Stimulated activated CD4-positive, alpha-beta T cell treated with anti-CD3 and anti-CD28 coated beads, Interleukin-1b, Interleukin-23, amount 100 ng/mL, for 1 hour (primary cell): ENCODE measurements around the gene EPHA10.

Experiments
- DNase-seq, 2 donors: peaks; one replicate each; pipeline ENCODE4 v3.0.0-alpha.2; 2020; ENCODE audit warnings: low read depth in 2 of 2

Gene EPHA10

DNA sequence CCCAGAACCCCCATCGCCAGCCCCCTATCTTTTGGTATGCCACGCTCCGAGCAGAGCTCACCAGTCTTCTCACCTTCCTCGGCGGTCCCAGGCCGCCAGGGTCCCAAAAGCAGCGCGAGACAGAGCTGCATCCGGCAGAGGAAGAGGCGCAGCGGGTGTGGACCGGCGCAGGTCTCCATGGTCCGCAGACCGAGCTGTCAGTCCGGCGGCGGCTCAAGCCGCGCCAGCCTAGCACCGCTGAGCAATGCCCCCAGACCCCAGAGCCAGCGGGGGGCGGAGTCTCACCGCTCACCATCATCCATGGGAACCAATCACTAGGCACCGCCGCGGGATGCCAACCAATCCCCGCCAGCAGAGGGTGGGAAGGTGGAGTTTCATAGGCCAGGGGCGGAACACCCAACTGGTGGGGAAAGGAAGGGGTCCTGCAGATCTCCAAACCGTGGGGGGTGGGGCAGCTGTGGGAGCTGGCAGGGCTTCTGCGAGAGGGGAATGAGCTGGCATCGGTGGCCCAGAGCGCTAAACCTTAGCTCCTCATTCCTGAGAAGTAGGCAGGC lies at the start of gene EPHA10:
EPHA10 (minus strand) TSS at position 233 of the 554 bp plus-strand sequence; CDS start at position 179, 54 bp downstream.
- no peak for DNase-seq

DNA sequence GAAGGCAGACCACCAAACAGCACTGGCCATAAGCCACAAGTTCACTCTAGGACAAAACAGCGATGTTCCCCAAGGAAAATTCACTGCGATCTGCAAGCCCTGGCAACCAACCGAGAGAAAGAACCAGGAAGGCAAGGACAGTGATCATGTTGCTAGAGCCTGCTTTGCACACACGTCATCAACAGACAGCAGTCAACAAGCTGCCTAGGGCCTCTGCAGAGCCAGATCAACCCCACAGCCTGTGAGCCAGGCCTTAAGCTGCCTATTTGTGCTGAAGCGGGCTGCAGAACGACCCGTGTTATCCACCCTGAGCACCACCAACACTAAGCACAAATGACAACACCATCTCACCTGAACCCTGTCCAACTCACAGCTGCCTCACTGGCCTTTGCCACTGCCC lies 49.3 kb upstream of the EPHA10 start:
- no peak for DNase-seq

DNA sequence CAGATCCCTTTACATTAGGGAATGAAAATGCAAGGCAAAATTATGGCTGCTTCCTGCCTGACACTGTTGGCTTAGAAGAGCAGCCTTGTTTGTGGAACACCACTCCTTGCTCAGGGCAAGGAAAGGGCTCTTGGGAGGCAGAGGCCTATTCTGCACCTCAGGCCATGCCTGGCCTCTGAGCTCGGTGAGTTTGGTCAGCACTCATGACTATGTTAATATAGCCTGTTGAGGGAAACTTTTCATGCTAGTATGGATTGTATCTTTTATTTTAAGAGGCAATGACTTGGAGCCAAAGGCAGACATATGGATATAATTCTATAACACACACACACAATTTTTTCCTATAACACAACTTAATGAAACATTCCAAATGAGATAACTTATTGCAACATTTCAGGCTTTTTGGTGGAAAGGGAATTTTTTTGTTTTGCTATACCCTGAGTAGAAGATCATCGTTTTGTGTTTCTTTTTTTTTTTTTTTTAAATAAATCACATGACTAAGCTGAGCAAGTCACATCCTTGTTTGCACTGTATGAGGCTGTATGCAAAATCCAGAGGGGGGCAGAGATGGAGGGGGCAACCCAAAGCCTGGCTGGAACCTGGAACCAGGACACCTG lies 48.7 kb upstream of the EPHA10 start:
- DNase-seq, result no peak

DNA sequence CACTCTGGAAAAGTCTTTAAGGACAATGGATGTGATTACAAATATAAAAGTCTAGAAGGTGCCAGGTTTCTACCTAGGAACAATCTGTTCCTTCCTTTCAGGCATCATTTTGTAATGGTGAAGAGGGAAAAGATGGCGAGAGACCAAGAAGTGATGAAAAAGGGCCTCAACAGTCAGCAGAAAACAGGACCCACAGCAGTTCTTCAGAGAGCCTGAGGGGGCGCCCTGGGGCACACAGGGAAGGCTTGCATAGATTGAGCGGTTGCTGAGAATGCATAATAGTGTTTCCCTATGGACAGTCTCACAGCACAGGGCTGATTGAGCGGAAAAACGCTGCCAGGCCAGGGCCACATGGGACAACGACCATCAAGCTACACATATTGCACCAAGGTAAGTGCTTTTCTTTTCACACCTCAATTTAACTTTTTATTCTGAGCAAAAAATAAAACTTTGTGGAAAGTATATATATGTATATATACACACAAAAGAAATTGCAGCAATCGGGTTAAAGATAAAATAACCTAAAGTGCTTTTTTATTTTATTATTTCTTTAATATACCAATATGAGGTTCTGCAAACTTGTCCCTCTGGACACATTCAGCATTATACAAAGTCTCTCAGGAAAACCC lies 46.2 kb upstream of the EPHA10 start:
- peak; percentile 28 to 29 for DNase-seq

DNA sequence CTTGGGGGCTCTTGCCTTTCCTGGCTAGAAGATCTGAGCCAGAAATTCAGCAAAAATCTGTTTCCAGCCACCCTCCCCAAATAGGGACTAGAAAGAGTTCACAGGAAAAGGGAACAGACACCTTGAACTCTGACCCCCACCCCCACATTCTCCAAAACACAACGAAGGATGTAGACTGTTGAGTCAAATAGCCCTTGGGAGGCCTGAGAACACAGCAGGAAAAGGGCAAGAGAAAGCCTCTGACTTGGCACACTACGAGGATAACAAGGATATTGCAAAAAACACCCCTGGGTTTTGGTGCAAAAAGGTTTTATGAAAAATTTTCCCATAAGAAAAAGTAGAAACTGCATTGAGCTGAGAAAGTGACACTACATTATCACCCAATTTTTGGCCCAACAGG lies 45.0 kb upstream of the EPHA10 start:
- DNase-seq, result no peak

DNA sequence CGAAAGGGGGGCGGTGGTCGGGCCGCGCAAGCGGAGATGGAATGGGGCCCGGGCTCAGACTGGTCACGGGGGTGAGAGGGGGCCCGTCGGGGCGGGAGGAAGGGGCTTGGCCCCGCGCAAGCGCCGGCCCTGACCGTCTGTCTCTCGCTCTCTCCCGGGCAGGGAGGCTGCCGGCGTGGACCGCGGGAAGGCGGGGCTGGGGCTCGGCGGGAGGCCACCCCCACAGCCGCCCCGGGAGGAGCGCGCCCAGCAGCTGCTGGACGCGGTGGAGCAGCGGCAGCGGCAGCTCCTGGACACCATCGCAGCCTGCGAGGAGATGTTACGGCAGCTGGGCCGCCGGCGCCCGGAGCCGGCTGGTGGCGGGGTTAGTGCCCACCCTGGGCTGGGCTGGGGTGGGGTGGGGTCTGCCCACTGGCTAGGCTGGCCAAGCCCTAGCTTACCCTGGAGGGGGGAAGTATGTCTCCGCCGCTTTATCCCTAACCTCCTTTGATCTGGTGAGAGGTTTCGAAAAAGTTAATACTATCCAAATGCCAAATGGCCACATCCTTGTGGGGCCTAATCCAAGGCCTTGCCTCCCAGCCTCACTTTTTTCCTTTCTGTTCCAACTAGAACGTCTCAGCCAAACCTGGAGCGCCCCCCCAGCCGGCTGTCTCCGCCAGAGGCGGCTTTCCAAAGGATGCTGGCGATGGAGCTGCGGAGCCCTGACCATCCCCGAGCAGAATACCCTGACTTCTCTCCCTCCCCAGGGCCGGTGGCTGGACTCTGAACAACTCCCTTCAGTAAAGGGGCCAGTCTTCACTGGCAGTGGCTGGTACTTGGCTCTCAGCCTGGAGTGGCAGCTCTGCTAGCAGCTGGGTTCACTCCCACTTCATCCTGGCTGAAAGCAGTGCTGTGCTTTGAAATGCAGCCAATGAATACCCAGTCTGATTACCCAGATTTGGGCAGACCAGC lies 43.7 kb upstream of the EPHA10 start:
- no peak for DNase-seq

DNA sequence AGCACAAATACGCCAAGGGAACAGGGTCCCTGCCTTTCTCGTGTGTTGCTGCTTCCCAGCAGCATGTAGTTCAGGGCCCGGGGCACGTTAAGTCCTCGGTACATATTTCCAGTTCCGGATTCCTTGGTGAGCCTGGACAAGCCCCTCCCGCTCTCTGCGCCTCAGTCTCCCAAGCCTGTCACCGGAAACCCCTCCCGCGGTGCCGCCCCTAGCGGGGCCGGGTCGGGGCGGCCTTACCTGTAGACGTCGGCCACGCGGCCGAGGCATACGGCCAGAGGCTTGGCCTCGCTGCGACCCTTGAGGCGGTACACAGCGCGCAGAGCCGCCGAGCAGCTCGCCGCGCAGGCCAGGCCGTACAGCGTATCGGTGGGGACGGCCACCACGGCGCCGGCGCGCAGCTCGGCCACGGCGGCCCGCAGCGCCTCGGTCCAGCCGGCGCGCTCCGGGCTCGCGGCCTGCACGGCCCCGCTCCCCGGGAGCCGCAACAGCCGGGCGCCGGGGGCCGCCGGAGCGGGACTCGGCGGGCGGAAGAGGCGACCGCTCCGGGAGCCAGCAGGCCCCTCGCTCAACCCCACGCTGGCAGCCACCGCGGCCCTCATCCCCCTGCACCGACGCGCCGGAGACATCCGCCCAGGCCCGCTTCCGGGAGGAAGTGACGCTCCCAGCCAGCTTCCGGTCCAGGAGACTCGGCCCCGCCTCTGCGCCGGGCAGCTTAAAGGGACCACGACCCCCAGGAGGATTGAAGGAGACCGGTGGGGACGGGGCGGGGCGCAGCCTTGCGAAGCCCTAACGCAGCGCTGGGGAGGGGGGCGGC lies 42.8 kb upstream of the EPHA10 start, which contains the start of the genes C1orf122 and YRDC:
C1orf122 (plus strand) TSS at position 236 of the 814 bp plus-strand sequence. CDS start 615 bp downstream, outside the sequence.
YRDC (minus strand) TSS at position 654 of the 814 bp plus-strand sequence; CDS start at position 626, 28 bp downstream.
- peak; percentile 72 to 86 for DNase-seq

DNA sequence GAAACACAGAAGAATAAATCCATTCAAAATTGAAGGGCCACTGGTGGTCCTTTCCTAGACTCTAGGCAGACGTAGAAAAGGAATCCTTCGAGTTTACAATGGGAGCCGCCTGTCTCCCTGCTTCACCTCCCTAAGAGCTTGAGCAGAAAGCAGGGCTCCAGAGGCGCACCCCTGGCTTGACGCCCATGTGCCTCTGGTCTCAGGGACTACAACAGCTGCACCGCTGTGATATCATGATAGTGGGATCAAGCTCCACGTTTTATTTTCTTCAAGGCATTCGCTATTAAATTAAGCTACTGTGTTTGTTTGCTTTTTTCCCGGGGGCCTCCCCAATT lies 42.3 kb upstream of the EPHA10 start:
- no peak for DNase-seq

DNA sequence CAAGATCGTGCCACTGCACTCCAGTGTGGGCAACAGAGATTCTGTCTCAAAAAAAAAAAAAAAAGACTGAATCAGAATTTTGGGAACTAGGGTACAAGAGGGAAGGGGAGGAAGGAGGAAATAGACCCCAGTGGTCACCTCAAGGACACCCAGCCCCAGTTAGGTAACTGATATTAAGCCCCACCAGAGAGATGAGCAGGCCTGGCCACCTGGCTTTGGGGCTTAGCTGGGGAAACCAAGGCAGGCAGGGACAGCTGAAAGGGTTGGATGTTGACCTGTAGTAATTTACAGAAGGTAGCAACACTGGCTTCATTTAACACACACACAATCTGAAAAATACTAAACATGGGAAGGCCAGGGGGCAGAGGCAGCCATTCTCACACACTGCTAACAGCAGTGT lies 37.5 kb upstream of the EPHA10 start:
- no peak for DNase-seq

DNA sequence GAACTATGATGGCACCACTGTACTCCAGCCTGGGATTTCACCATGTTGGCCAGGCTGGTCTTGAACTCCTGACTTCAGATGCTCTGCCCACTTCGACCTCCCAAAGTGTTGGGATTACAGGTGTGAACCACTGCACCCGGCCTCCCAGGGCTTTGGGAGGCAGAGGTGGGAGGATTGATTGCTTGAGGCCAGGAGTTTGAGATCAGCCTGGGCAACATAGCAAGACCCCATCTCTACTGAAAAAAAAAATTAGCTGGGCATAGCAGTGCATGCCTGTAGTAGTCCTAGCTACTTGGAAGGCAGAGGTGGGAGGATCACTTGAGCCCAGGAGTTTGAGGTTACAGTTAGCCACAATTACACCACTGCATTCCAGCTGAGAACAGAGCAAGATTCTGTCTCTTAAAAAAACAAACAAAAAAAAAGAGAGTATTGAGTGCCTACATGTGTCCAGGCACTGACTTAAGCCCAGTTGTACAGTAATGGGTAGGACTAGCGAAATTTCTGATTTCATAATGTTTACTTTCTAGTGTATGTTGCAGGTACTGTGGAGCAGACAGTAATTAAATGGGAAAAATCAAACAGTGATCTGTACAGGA lies 32.9 kb upstream of the EPHA10 start:
- DNase-seq, result no peak

DNA sequence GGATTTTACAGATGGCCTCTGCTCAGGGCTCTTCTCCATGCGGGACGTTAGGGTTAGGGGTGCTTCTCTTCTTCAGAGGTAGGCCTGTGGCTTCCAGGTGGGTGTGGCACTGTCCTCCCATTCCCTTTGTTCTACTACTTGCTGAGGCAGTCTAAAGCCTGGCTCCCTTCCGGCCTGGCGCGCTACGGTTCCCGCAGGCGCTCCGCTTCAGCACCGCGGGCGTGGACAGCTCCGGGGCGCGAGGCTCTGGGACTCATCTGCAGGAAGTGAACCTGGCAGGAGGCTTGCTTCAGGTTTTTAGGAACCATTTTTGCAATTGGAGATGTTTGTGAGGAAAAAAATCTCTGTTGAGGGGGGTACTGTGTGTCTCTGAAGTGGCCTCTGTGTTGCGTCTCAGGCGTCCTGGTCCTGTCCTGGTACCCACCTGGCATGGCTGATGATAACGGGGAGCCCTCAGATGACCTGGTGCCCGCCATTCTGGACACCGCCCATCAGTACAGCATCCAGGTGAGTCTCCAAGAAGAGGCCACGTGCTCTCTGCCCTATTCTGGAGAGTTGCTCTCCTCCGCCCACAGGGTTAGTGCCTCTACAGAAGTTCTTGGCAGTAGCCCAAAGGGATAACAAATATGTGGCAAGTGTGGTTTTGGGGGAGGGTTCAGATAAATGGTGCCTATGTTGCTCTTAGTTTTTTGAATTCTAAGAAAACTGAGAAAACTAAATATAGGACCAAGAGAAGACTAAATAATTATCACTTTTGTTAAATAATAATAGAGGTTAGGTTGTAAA lies 30.6 kb upstream of the EPHA10 start:
- peak in 1 of 2 donors; percentile 26 for DNase-seq

DNA sequence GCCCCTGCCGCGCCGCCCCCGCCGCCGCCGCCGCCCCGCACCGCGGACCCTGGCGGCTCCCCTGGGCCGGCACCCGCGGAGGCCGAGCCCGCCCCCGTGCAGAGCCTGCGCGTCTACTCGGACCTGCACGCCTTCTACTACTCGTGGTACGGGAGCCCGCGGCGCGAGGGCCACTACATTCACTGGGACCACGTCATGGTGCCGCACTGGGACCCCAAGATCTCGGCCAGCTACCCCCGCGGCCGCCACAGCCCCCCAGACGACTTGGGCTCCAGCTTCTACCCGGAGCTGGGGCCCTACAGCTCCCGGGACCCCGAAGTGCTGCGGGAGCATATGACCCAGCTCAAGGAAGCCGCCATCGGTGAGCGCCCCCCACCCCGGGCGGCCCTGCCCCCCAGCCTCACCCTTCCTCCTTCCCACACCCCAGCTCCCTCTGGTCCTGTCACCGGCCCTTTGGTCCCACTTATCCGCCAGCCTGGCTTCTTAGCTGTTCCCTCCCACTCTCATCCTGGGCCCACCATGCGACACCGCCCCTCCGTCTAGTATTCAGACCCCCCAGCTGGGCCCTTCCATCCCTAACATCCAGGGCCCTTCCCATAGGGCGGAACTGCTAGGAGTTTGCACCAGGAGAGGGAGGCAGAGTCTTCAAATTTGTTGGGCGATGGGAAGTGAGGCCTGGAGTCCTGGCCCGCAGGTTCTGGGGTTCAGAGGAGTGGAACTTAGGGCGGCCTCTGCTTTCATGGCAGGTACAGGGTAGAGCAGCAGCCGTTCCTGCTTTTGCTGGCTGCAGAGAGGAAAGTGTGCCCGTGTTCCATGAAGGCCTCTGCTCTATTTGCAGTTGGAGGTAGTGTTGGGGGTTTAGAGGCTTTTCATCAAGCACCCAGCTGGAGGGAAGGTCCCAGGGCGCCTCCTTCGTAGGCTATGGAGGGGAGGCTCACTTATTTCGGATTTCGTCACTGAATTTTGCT lies 29.7 kb upstream of the EPHA10 start:
- DNase-seq, result no peak

DNA sequence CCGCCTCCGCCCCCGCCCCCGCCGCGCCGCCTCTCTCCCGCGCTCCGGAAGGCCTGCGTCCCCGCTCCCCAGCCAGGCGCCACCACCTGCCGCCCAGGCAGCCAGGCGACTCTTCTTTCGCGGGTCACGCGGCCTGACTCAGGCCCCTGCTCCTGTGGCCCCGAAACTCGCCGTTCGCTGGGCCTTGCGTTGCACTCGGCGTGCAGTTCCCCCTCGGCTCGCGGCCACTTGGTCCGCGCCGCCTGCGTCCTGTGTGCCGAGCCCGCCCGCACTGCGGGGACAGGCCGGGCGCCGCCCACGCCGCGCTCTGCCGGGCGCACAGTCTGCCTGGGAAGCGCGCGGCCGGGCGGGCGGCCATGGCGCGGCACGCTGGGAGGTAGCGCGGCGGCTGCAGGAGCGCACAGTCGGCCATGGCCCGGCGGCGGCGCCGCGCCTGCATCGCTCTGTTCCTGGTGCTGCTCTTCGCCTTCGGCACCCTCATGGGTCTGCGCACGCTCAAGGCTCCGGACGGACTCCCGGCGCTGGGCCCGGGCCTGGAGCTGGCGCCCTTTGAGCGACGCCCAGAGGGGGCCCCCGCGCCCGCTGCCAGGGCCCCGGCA lies 29.0 kb upstream of the EPHA10 start, which contains the start of gene MANEAL:
MANEAL (plus strand) TSS at position 75 of the 599 bp plus-strand sequence; CDS start at position 411, 336 bp downstream.
- no peak for DNase-seq

DNA sequence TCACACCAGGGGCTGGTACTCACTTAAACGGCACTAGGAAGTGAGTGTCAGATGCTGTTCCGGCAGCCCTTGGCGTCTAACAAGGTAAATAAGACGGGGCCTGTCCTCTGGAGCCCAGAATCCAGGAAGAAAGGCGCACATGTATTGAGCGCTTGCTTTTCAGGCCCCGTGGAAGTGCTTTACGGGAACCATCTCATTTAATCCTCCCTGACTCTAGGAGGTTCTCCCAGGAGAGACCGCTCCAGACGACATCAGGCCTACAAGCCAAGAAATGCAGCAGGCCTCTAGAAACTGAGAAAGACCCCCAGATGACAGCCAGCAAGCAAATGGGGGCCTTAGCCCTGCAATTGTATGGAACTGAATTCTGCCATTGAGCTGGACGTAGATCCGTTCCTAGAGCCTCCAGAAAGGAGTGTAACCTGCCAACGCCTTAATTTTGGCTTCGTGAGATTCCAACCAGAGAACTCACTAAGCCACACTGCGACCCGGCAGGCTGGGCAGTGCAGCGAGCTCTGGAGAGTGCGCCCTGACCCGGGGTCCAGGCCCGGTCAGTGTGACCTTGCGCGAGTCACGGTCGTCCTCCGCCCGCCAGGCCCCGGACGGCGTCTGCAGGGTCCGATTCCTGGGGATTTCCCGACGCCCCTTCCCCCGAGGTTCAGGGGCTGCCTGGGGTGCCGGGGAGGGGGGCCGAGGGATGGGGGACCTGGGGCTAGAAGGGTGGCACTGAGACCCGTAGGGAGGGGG lies 28.2 kb upstream of the EPHA10 start:
- no peak for DNase-seq

DNA sequence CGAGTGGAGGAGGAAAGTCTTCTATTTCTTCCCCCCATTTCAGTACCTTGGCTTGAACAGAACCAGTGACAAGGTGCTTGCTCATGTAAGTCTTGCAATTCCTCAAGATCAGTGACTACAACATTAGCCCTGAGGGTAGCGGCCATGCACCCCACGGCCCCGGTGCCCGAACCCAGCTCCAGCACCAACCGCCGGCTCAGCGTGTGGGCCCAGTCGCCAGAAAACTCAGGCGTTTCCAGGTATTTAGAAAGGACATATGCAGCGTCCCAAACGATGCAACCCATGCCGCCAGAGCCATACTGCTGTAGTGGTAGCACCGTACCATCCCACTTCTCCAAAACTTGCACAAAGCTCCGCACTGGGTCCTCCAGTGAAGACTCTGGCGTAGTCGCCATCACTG lies 17.6 kb upstream of the EPHA10 start:
- no peak for DNase-seq

DNA sequence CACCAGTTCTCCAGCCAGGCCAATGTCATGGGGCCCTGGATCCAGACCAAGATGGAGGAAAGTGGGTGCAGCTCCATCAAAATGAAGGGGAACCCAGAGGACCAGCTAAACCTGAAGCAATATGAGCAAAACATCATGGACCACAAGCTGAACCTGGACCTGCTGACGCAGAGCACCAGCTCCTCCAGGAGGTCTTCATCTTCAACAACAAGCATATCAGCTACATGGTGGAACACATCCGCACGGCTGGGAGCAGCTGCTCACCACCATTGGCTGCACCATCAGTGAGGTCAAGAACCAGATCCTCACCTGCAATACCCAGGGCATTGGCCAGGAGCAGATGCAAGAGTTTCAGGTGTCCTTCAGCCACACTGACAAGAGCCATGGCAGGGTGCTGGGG lies 13.7 kb upstream of the EPHA10 start:
- DNase-seq, result no peak

DNA sequence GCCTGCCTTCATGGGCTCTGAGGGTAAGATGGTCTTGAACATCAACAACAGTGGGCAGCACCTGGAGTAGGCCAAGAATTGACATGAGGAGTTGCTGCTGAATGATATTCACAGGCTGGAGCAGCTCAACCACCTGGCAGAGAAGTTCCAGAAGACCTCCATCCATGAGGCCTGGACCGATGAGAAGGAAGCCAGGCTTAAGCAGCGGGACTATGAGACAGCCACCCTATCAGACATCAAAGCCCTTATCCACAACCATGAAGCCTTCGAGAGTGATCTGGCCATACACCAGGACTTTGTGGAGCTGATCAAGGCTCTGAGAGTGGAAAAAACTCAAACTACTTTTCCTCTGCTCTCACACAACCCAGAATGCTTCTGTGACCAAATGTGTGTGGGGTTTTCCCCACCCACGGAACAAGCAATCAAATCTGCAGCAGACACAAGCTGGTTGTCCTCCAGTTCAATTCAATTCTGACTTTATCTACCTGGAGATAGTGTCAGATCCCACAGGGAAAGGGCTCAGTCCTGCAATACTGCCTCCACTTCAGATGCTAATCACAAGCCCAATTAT lies 12.1 kb upstream of the EPHA10 start:
- no peak for DNase-seq
